Measurements from ENCODE around the gene PROC.

PROC gene

DNA sequence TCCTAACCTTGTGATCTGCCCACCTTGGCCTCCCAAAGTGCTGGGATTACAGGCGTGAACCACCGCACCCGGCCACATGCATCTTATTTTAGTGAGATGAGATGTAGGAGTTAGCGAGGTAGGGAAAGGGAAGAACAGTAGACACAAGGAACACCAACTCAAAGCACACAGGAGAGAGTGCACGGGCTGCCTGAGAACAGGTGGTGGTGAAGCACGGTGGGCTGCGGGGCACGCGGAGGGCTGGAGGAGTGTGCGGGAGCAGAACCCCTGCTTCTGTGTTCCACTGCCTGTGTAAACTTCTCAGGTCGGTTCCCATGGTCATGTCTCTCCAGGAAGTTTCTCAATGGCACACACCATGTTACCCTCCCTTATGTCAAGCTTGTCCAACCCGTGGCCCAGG is 38.7 kb downstream of the PROC start:
- DNase-seq (ENCODE audit: low read depth in 2 of 2) = no peak

- no peak for DNase-seq (ENCODE audit: low read depth in 2 of 2)
These were observed 44.2 kb downstream of the PROC start for GRCh38 chr2:127462461-127462860.

- DNase-seq (ENCODE audit: low read depth in 2 of 2) = no peak
These were observed 45.1 kb downstream of the PROC start for GRCh38 chr2:127463155-127463991.

- no peak for DNase-seq (ENCODE audit: low read depth in 2 of 2)
These were observed 46.4 kb downstream of the PROC start for GRCh38 chr2:127464470-127465257.

- no peak for DNase-seq (ENCODE audit: low read depth in 2 of 2)
These were observed 47.0 kb downstream of the PROC start for GRCh38 chr2:127465258-127465657.

- no peak for DNase-seq (ENCODE audit: low read depth in 2 of 2)
These were observed 50.8 kb downstream of the PROC start for GRCh38 chr2:127469051-127469450.

DNA sequence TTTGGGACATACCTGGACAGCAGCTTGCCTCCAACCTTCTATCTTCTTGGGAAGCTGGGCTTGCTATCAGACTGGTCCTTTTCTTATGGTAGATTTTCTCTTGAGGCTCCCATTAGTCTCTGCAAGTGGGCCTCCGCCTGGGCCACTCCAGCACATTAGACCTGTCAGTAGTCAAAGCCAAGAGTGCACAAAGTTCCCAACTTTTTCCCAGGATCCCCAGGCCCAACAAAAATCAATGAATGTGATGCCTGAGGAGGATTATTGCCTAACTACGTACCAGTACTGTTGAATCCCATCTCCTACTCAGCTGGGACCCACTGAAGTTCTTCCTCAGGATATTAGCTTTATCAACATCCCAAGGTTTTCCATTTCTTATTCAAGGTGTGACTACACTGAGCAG is 51.7 kb downstream of the PROC start:
- DNase-seq (ENCODE audit: low read depth in 2 of 2) = no peak

DNA sequence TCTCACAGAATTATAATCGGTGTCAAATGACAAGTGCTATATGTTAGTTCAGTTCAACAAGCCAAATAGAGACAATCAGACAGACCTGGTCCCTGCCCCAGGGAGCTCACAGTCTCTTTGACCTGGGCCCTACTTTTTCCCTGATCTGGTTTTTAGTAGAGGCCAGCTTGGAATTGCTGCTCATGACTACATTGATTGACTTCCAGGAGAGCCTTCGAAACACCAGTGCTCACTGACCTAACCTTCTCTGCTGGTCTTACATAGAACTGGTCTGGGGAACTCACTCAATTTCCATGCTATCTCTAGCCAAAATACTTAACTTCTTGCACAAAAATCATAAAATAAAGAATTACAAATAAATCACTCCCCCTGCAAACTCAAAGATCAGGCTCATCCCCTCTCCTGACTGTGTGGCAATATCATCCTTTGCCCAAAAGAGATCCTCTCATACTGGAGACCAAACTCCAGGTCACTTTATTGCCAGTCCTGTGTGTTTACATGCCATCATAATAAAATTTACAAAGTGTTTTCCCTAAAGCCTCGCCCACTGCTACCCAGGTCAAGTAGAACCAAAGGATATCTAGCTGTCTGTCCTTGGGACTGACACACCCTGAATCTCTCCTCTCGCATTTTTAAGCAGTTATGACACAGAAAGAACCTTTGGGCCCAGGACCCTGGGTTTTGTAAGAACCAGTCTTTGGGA is 53.2 kb downstream of the PROC start:
- no peak for DNase-seq (ENCODE audit: low read depth in 2 of 2)

DNA sequence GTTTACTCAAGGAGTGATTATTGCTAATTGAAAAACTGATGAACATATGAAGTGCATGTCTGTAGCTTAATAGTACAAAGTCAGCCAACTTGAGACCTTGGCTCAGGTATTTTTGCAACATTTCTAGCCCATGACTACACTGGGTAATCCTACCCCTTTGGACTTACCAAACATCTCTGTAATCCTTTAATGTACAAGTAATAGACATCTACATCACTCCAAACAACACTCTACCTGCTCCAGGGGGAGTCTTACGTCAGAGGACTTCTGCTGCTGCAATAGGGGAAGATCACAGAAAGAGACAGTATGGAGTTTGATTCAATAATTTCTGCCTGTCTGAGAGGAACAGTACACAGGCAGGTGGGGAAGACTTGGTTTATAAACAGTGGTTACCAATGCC is 54.0 kb downstream of the PROC start:
- no peak for DNase-seq (ENCODE audit: low read depth in 2 of 2)

GRCh38 chr2:127475788-127476187 is 57.6 kb downstream of the PROC start:
- DNase-seq (ENCODE audit: low read depth in 2 of 2) = no peak

Measured in fibroblast of skin of left quadriceps (primary cell).